GM19438 (cell line): Measurements from ENCODE around the gene TICAM1.
"Not testable (repeated sequence)": the region's sequence is repeated elsewhere in the genome, so short reads cannot be mapped to it uniquely, and the experiment has no call there.

Experiments used
- ATAC-seq: cut with Tn5 transposase; IDR thresholded peaks from one replicate; pipeline ENCODE4 v1.9.1; 2021; ENCODE audit warnings: low read depth; ENCODE audit not compliant: unreplicated experiment

TICAM1 gene

DNA sequence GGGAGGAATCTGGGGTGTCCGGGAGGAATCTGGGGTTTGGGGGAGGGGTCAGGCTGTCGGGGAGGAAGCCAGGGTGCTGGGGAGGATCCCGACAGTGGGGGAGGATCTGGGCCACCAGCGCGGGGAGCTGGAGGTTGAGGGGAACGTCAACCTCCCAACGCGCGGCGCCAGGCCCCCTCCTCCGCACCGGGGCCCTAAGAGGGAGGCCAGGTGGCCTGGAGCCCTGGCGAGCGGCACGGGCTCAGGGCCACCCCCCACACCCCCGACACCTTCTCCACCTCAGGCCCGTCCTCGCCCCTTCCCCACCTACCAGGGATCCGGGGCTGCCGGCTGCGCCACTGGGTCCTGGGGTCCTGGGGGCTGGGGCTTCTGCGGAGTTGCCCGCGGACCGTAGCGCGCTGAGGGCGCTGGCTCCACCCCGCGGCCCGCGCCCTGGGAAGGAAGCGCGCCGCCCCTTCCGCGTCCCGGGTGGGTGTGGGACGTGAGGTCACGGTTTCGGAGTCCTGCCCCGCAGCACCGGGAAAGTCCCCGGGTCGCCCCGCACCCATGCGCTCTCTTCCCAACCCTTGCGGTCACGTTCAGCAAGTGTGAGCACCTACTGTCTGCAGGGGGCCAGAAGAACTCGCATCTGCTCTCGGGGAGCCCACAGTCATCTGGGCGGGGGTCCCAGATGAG lies at the start of gene TICAM1:
Gene TICAM1, minus strand, starts transcription at position 409 of the 675 bp plus-strand sequence. CDS start 13,335 bp downstream, outside the sequence.
- no peak for ATAC-seq

- ATAC-seq = no peak
Measured at GRCh38 chr19:4879041-4879440, 47.5 kb upstream of the TICAM1 start.

DNA sequence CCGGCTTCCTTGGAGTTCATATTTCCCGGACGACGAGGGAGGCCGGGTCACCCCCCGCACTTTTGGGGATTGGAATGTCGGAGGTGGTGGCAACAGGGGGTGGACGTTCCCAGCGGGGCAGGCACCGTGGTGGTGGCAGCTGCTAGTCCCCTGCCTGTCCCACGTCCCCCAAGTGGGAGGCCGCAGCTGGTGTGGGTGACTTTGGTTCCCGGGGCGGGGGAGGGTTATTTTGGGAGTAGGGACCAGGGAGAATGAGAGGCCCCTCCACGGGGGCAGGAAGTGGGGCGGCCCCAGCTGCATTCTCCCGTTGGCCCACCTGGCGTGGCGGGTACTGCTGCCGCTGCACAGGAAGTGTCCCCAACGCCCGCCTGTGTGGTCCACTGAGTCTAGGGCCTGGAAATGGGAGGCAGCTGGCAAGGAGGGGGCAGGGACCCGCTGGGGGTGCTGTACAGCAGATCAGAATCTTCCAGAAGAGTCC lies 47.0 kb upstream of the TICAM1 start:
- ATAC-seq = no peak

DNA sequence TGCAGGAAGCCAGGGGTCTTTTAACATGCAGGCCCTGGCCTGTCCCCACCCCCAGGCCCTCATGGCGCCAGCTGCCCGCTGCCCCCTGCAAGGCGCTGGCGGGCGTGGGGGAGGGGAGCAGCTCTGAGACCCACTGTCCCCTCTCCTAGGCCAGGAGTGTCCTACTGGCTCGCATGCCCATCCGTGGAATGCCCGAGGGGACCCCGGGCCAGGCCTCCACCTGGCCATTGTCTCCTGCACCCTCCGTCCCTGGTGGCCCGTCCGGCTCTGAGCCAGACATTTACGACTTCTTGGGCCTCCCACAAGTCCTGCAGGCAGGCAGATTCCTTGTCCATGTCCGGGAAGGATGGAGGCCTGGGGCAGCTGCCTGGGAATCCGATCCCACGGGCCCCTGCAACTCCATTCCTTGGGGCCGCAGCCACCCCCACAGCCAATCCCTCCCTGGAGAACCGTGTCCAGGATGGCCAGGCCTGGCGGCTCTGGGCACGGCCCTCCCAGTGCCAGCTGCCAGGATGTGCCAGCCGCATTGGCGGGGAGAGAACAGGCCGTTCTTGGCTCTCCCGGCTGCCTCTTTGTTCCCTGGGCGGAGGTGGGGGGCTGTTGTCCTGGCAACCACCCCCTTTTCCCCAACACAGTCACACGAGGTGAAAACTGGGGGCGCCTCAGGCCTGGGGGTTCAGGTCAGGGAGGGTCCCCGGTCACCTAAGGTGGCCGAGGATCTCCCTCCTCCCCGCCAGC lies 46.4 kb upstream of the TICAM1 start:
- no peak for ATAC-seq

DNA sequence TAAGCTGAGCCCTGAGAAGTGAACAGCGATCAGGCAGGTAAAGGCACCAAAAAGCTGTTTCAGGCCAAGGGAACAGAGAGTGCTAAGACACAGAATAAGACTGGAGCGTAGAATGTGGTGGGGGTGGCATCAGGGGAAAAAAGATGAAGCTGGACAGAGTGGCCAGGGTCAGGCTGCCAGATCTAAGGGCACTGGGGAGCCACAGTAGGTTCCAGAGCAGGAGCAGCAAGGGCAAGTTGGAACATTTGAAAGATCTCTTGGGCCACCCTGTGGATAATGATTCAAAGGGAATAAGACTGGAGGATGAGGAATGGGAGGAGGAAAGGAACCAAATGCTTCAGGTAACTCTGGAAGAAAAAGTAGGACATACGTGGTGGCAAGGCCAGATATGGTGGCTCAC lies 42.4 kb upstream of the TICAM1 start:
- no peak for ATAC-seq

DNA sequence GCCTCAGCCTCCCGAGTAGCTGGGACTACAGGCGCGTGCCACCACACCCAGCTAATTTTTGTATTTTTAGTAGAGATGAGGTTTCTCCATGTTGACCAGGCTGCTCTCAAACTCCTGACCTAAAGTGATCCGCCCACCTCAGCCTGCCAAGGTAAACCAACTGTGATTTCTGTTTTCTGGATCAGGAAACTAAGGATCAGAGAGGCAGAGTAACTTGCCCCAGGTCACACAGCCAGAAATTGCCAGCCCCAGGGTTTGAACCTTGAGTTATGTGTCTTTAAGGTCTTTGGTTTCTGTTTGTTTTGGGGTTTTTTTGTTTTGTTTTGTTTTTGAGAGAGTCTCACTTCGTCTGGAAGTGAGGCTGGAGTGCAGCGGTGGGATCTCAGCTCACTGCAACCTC lies 40.2 kb upstream of the TICAM1 start:
- ATAC-seq = no peak

- ATAC-seq = no peak
Measured at GRCh38 chr19:4870025-4870700, 38.7 kb upstream of the TICAM1 start.

GRCh38 chr19:4868286-4868834 lies 36.8 kb upstream of the TICAM1 start:
- no peak for ATAC-seq

GRCh38 chr19:4867534-4868285 lies 36.2 kb upstream of the TICAM1 start, which contains the start of gene PLIN3:
TSS of gene PLIN3 (minus strand) at chr19:4867667. CDS start at chr19:4861394, 6,273 bp downstream.
- no peak for ATAC-seq

GRCh38 chr19:4866595-4867424 lies 35.3 kb upstream of the TICAM1 start:
- ATAC-seq = no peak

GRCh38 chr19:4861147-4861546 lies 29.6 kb upstream of the TICAM1 start:
- ATAC-seq = no peak

DNA sequence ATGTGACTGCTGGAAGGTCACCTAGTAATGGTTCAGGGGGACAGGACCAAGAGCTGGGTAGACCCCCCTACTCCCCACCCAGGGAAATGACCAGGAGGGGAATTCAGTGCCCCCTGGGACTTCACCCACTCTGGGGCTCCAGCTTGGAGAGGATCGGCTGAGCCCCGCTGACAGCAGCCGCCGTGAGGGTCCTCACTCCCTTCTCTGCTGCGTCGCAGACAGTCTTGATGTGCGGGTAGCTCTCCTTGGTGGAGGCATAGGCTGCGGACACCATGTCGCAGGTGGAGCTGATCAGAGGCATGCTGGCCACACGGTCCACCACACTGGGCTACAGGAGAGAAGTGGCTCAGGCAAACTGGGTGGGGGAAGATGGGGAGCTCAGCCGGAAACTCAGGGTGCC lies 28.2 kb upstream of the TICAM1 start:
- ATAC-seq = no peak

GRCh38 chr19:4856468-4856867 lies 25.0 kb upstream of the TICAM1 start:
- ATAC-seq = not testable (repeated sequence)

- not testable (repeated sequence) for ATAC-seq
Measured at GRCh38 chr19:4853506-4853905, 22.0 kb upstream of the TICAM1 start.

GRCh38 chr19:4852484-4852883 lies 21.0 kb upstream of the TICAM1 start:
- ATAC-seq = no peak

DNA sequence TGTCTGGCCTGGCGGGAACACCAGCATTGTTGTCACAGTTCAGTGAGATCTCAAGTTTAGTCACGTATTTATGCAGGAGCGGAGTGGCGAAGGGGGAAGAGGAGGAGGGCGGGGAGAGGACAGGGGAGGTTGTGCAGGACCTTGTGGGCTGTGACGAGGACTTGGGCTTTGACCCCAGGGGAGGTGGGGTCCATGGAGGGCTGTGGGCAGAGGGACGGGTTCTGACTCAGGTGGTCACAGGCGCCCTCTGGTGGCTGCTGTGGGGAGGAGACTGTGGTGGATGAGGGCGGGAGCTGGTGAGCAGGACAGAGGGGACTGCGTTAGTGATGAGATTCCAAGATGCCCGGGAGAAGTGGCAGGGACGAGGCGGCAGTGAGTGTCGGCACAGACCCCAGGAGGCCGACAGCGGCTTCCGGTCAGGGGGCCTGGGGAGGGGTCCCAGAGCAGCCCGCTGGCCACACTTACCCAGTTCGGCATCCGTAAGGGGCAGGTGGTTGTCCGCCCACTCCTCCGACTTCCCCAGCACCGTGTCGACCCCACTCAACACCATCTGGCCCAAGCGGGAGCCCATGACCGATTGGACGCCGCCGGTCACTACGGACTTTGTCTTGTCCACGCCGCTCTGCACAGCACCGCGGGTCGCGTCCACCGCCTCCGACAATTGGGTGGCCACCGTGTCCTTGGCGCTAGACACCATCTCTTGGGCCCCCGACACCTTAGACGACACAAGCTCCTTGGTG lies 20.2 kb upstream of the TICAM1 start:
- no peak for ATAC-seq

DNA sequence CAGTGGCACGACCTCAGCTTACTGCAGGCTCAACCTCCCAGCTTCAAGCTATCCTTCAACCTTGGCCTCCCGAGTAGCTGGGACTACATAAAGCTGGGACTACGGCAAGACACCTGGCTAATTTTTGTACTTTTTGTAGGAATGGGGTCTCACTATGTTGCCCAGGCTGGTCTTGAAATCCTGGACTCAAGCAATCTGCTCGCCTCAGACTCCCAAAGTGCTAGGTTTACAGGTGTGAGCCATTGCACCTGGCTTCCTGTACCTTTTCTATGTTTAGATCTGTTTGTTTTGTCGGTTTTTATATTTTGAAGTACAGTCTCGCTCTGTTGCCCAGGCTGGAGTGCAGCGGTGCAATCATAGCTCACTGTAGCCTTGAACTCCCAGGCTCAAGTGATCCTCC lies 17.5 kb upstream of the TICAM1 start:
- ATAC-seq = no peak

DNA sequence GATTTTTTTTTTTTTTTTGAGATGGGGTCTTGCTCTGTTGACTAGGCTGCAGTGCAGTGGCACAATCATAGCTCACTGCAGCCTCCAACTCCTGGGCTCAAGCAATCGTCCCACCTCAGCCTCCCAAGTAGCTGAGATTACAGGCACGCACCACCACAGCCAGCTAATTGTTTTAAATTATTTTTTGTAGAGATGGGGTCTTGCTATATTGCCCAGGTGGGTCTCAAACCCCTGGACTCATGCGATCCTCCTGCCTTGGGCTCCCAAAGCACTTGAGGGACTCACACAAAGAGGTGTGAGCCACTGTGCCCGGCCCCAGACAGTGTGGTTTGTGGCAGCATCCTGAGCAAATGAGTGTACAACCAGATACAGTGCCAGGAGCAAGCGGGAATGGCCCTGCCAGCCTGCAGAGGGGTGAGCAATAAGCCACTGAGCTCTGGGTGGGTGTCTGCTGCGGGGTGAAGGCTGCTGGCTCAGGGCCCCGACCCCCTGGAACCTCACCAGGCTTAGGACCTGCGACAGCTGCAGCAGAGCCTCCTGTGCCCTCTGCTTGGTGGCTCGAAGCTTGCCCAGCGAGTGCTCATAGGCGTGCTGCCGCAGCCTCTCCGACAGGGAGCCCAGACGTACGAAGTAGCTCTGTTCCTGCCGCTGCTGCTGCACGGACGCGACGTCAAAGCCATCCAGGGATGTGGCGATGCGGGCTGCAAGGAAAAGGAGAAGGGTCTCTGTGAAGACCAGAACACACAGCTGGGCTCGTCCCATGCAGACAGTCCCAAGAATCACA lies 15.9 kb upstream of the TICAM1 start:
- no peak for ATAC-seq
